ENCODE data around the gene SUSD2. TPM values are rescaled to one million over a fixed set of nuclear protein-coding genes. Genes with fewer than 3 reads are reported as not detected.

SUSD2 gene
- polyA plus RNA-seq, 4 donors: 1.7 to 21.5 (median 10.7) TPM

Other genes with a start within 250 kb of the SUSD2 start
- gene GSTT2B, start 220.3 kb upstream of the SUSD2 start, polyA plus RNA-seq (ENCODE audit: insufficient read length in 4 of 4): 10 to 100 TPM in 2 of 4 donors, 1 to 10 TPM in 2; 4.7 to 27.6 (median 10.8) TPM
- gene DDTL, start 214.6 kb upstream of the SUSD2 start, polyA plus RNA-seq (ENCODE audit: insufficient read length in 4 of 4): 1 to 10 TPM; 3.9 to 8.7 (median 6.9) TPM
- 10 to 100 TPM; 34.8 to 80.2 (median 66.9) TPM for gene DDT, start 207.0 kb upstream of the SUSD2 start, polyA plus RNA-seq (ENCODE audit: insufficient read length in 4 of 4)
- 1 to 10 TPM in 2 of 4 donors, under 1 TPM in 1, not detected in 1; 0.39 to 3.2 (median 1.2) TPM for gene GSTT2, start 201.4 kb upstream of the SUSD2 start, polyA plus RNA-seq (ENCODE audit: insufficient read length in 4 of 4)
- gene GSTT4, start 176.0 kb upstream of the SUSD2 start, polyA plus RNA-seq (ENCODE audit: insufficient read length in 4 of 4): not detected
- 10 to 100 TPM; 43.5 to 63.8 (median 52.0) TPM for gene CABIN1, start 170.2 kb upstream of the SUSD2 start, polyA plus RNA-seq (ENCODE audit: insufficient read length in 4 of 4)
- 10 to 100 TPM; 13.6 to 29.3 (median 16.4) TPM for gene GGT5, start 63.6 kb downstream of the SUSD2 start, polyA plus RNA-seq (ENCODE audit: insufficient read length in 4 of 4)
- 10 to 100 TPM; 44.0 to 57.9 (median 46.5) TPM for gene SPECC1L, start 89.3 kb downstream of the SUSD2 start, polyA plus RNA-seq (ENCODE audit: insufficient read length in 4 of 4)
- 10 to 100 TPM in 1 of 4 donors, 1 to 10 TPM in 3; 5.1 to 11.9 (median 5.9) TPM for gene ADORA2A, start 246.1 kb downstream of the SUSD2 start, polyA plus RNA-seq (ENCODE audit: insufficient read length in 4 of 4)

All from left renal pelvis (tissue), 4 donors.